HG03103 (cell line): Measurements from ENCODE around the gene STAT5B.
"Not testable (repeated sequence)": the region's sequence is repeated elsewhere in the genome, so short reads cannot be mapped to it uniquely, and the experiment has no call there.

Experiments
- ATAC-seq: cut with Tn5 transposase; IDR thresholded peaks from one replicate; pipeline ENCODE4 v1.9.1; 2021; ENCODE audit warnings: low read depth; ENCODE audit not compliant: unreplicated experiment

Gene STAT5B

DNA sequence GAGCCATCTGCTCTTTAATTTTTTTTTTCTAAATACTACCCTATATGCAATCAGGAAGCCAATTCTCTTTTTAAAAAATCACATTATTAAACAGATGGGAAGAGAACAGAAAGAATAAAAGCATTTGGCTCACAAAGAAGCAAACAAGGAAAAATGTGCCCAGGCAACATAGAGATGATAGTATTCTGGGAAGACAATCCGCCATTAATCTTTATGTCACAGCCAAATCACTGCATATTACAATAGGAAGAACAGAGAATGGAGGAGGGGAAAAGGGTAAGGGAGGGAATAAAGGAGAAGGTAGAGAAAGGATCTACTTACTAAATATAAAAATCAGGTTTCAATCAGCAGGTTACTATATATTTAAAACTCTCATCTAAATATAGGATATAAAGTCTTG lies 34.3 kb downstream of the STAT5B start:
- ATAC-seq = no peak

DNA sequence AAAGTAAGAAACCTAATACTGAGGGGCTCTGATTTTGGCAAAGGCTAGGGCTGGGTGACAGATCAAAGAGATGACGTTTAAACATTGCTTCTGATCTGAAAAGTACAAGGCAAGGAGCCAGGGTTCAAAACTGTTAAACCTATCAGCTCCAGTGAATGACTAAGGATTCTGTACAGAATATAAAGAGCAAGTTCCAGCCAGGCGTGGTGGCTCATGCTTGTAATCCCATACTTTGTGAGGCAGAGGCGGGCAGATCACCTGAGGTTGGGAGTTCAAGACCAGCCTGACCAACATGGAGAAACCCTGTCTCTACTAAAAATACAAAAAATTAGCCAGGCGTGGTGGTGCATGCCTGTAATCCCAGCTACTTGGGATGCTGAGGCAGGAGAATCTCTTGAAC lies 35.3 kb downstream of the STAT5B start:
- not testable (repeated sequence) for ATAC-seq

DNA sequence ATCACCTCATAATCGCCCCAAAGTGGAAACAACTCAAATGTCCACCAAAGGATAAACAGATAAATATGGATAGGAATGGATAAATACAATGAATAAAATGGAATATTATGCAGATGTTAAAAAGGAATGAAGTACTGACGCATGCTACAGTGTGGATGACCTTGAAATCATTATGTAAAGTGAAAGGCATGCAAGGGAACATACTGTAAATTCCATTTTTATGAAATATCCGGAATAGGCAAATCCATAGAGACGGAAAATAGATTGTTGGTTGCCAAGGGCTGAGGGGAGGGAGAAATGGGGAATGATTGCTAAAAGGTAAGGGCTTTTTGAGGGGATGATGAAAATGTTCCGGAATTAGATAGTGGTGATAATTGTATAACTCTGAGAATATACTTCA lies 36.0 kb downstream of the STAT5B start:
- ATAC-seq = no peak

- not testable (repeated sequence) for ATAC-seq
These were observed 36.6 kb downstream of the STAT5B start for GRCh38 chr17:42239576-42239975.

DNA sequence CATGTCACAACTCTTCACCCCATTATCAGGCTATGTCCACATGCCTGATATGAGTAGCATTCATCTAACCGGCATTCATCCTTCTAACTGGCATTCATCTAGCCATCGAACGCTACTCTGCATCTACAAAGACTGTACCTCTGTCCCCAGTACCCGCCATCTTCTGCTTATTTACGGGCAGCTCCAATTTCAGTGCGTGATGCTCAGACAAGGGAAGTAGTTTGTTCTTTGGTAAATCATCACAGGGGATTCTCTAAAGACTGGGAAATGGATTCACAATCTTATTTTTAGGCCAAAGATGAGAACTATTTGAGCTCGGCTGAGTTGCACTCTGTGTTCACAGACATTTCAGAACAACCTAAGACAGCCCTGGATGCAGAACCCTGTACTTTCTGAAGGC lies 39.4 kb downstream of the STAT5B start:
- no peak for ATAC-seq

- ATAC-seq = no peak
These were observed 42.2 kb downstream of the STAT5B start for GRCh38 chr17:42233994-42234393.

DNA sequence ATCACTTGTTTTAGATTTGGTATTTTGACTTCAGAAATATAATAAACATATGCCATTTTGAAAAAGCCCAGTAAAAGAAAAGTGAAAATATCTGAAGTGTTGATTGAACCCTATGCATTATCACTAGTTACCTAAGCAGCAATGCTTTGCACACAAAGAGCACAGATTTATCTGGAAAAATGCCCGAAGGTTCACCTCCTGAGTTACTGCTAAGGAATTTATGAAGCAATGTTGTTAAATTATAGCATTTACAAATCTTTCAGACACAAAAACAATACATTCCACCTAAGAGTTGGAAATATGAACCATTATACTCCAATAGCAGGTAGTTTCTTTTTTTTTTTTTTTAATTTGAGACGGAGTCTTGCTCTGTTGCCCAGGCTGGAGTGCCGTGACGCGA lies 43.0 kb downstream of the STAT5B start:
- no peak for ATAC-seq

GRCh38 chr17:42230225-42230624 lies 46.0 kb downstream of the STAT5B start:
- ATAC-seq = no peak

- ATAC-seq = no peak
These were observed 48.1 kb downstream of the STAT5B start for GRCh38 chr17:42227849-42228700.

- no peak for ATAC-seq
These were observed 50.5 kb downstream of the STAT5B start for GRCh38 chr17:42225646-42226045.

- ATAC-seq = no peak
These were observed 51.5 kb downstream of the STAT5B start for GRCh38 chr17:42224651-42225050.

GRCh38 chr17:42221886-42222745 lies 54.1 kb downstream of the STAT5B start:
- ATAC-seq = no peak

- not testable (repeated sequence) for ATAC-seq
These were observed 56.9 kb downstream of the STAT5B start for GRCh38 chr17:42219280-42219679.

- no peak for ATAC-seq
These were observed 62.0 kb downstream of the STAT5B start for GRCh38 chr17:42214156-42214555.

DNA sequence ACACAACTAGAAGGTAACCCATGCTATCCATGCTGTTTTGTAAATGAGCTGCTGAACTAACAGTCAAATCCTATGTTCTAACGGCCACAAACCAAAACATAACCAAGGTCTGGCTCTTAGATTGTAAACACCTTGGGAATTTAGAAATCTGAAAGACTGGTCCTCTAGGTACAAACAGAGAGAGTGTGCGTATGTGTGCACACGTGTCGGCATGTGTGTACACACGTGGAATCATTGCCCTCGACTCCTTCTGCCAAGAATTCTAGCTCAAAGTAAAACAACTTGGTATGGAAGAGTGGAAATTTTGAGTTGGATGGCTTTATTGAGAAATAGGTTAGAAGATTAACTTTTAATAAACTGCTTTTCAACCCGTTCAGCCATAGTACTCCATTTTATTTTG lies 63.8 kb downstream of the STAT5B start:
- ATAC-seq = no peak

DNA sequence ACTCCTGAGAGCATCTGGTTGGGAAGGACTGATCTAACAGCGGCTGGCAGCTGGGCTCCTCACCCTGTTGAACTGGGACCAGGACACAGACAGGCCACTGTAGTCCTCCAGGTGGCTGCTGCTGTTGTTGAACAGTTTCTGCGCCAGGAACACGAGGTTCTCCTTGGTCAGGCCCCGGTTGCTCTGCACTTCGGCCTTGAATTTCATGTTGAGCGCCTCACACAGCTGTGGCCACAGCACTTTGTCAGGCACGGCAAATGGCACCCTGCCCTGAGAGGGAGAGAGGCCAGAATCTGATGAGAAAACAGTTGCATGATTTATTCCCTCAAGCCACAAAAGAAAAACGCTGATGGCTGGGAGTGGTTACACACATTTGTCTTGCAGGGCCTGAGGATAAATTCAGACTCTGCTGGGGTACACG lies 64.3 kb downstream of the STAT5B start:
- ATAC-seq = not testable (repeated sequence)

- ATAC-seq = no peak
These were observed 66.1 kb downstream of the STAT5B start for GRCh38 chr17:42210046-42210445.

GRCh38 chr17:42206153-42206612 lies 70.0 kb downstream of the STAT5B start:
- ATAC-seq = not testable (repeated sequence)

- ATAC-seq = no peak
These were observed 72.8 kb downstream of the STAT5B start for GRCh38 chr17:42203354-42203753.

DNA sequence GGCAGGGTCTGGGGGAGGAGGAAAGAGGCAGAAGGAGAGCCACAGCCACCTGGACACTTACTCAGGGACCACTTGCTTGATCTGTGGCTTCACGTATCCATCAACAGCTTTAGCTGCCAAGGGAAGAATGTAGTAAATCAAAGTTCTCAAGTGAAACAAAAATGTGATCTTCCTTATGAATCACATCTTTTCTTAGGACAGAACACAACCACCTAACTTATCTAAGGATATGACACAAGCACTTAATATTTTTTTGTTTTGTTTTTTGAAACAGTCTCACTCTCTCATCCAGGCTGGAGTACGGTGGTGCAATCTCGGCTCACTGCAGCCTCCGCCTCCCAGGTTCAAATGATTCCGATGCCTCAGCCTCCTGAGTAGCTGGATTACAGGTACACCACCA lies 73.5 kb downstream of the STAT5B start:
- ATAC-seq = no peak

GRCh38 chr17:42202159-42202558 lies 74.0 kb downstream of the STAT5B start:
- no peak for ATAC-seq

- ATAC-seq = no peak
These were observed 74.8 kb downstream of the STAT5B start for GRCh38 chr17:42201458-42201772.
